Adipocyte (in vitro differentiated cells): Measurements from ENCODE around the gene ZNF77.

Experiments
- DNase-seq: peaks from one replicate; pipeline ENCODE4 v3.0.0-alpha.2; 2015; ENCODE audit warnings: low read depth
- H3K27me3 ChIP-seq: replicated peaks from 2 replicates; pipeline ENCODE4 v1.7.0; 2013; ENCODE audit warnings: mild to moderate bottlenecking, low read length, moderate library complexity; ENCODE audit not compliant: control insufficient read depth, insufficient read depth
- H3K36me3 ChIP-seq: 2 replicates; pipeline ENCODE4 v1.7.0; 2013; ENCODE audit warnings: low read length, mild to moderate bottlenecking, moderate library complexity; ENCODE audit not compliant: control insufficient read depth, insufficient read depth, severe bottlenecking
- H3K4me1 ChIP-seq: 2 replicates; pipeline ENCODE4 v1.7.0; 2013; ENCODE audit warnings: mild to moderate bottlenecking, low read length, moderate library complexity; ENCODE audit not compliant: control insufficient read depth, insufficient read depth
- H3K4me3 ChIP-seq: 2 replicates; pipeline ENCODE4 v1.7.0; 2013; ENCODE audit warnings: mild to moderate bottlenecking, low read length, moderate library complexity
- H3K9ac ChIP-seq: 2 replicates; pipeline ENCODE4 v1.7.0; 2013; ENCODE audit warnings: mild to moderate bottlenecking, low read length, moderate library complexity
- H3K9me3 ChIP-seq: 2 replicates; pipeline ENCODE4 v1.7.0; 2013; ENCODE audit warnings: mild to moderate bottlenecking, low read length, moderate library complexity; ENCODE audit not compliant: control insufficient read depth

Gene ZNF77

DNA sequence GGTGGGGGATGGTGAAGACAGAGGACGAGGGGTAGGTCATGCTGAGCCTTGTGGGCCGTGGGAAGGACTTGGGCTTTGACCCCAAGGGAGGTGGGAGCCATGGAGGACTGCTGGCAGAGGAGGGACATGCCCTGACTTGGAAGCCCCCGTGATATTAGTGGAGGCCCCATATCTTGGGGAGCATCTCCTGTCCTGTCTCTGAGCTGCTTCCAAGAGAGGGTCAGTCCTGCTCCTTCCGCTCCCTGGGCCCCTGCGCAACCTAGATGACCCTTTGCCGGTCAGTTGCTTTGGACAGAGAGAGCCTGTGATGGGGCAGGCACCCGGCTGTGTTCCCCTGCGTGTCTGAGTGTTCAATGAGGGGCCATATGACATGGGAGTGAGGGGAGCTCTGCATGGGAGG is 37.8 kb upstream of the ZNF77 start:
- no peak for DNase-seq
- H3K9ac ChIP-seq, result peak overlapping the region; percentile 54
- peaks cover 11% of the 10 kb centered on the region for H3K27me3 ChIP-seq
- no peaks in the 10 kb centered on the region for H3K36me3 ChIP-seq
- no peak overlapping the region for H3K4me3 ChIP-seq
- no peaks in the 10 kb centered on the region for H3K9me3 ChIP-seq
- peaks cover 22% of the 10 kb centered on the region for H3K4me1 ChIP-seq

DNA sequence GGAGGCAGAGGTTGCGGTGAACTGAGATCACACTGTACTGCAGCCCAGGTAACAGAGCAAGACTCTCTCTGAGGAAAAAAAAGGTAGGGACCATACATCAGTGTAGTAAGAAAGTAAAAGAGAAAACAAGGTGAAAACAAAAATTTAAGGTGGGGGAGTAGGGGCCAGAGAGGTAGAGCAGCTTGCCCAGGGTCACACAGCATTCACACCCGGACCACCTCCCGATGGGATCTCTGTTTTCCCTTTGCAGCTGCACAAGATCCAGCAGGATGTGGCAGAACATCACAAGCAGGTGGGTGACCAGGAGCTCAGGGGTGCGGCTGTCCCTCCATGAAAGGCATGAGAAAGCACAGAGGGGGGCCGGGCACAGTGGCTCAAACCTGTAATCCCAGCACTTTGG is 37.1 kb upstream of the ZNF77 start:
- no peak overlapping the region for H3K9ac ChIP-seq
- peaks cover 5% of the 10 kb centered on the region for H3K27me3 ChIP-seq

DNA sequence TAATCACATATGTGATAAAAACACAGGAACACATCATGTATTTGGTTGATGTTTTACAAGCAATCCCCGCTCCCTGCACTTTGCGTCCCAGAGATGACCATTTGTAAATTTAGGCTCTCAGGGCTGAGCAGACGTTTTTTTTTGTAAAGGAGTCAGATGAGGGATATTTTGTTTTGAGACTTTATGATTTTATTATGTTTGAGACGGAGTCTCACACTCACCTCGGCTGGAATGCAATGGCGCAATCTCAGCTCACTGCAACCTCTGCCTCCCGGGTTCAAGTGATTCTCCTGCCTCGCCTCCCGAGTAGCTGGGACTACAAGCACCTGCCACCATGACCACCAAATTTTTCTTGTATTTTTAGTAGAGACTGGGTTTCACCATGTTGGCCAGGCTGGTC is 34.0 kb upstream of the ZNF77 start:
- no peak overlapping the region for H3K9ac ChIP-seq
- H3K36me3 ChIP-seq, result no peaks in the 10 kb centered on the region
- no peak overlapping the region for H3K4me3 ChIP-seq
- H3K4me1 ChIP-seq, result peaks cover 39% of the 10 kb centered on the region
- no peaks in the 10 kb centered on the region for H3K9me3 ChIP-seq
- H3K27me3 ChIP-seq, result no peaks in the 10 kb centered on the region
- no peak for DNase-seq

More for the DNA sequence above, 37.1 kb upstream of the ZNF77 start:
- Histone ChIP-seq H3K9me3 (no peaks in the 10 kb centered on the region), H3K4me3 (no peak overlapping the region), H3K4me1 (peaks cover 23% of the 10 kb centered on the region), H3K36me3 (no peaks in the 10 kb centered on the region)
- DNase-seq, result no peak

DNA sequence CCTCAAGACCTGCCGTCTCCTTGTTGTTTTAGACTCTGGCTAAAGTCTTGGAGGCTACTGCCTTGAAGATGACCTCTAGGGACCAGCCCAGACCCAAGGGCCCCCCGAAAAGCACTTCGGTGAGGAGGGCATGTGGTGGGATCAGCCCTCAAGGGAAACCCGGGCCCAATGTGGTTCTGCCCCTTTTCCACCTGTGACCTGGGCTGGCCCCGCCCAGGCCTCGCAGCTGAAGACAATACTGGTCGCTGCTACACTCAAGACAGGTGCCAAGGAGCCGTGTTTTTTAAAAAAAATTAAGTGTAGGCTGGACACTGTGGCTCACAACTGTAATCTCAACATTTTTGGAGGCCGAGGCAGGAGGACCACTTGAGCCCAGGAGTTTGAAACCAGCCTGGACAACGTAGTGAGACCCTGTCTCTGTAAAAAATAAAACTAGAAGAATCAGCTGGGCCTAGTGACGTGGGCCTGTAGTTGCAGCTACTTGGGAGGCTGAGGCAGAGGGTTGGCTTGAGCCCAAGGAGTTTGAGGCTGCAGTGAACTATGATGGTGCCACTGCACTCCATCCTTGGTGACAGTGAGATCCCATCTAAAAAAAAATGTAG is 33.5 kb upstream of the ZNF77 start:
- DNase-seq, result no peak
- Histone ChIP-seq H3K9me3 (no peaks in the 10 kb centered on the region), H3K4me1 (peaks cover 38% of the 10 kb centered on the region), H3K4me3 (no peak overlapping the region), H3K9ac (no peak overlapping the region), H3K27me3 (no peaks in the 10 kb centered on the region), H3K36me3 (no peaks in the 10 kb centered on the region)

DNA sequence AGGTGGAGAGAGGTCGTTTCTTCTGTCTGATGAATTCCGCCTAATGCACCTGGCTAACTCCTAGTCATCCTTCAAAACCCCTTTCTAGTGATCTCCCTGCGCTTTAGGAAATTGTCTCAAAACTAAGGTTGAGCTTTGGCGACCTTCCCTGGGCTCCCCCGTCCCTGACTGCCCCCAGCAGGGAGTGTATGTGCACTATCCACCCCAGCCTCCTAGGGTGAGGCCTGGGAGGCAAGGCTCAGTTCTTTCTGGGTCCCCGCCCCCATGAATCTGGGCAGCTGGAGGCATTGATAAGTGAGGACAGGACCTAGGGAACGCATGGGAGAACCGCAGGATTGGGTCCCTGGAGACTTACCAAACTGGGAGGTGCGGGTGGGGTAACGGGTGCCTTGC is 33.0 kb upstream of the ZNF77 start:
- Histone ChIP-seq H3K9me3 (no peaks in the 10 kb centered on the region), H3K4me3 (peak overlapping the region; percentile 85), H3K9ac (no peak overlapping the region), H3K4me1 (peaks cover 38% of the 10 kb centered on the region), H3K27me3 (no peaks in the 10 kb centered on the region), H3K36me3 (no peaks in the 10 kb centered on the region)
- no peak for DNase-seq

DNA sequence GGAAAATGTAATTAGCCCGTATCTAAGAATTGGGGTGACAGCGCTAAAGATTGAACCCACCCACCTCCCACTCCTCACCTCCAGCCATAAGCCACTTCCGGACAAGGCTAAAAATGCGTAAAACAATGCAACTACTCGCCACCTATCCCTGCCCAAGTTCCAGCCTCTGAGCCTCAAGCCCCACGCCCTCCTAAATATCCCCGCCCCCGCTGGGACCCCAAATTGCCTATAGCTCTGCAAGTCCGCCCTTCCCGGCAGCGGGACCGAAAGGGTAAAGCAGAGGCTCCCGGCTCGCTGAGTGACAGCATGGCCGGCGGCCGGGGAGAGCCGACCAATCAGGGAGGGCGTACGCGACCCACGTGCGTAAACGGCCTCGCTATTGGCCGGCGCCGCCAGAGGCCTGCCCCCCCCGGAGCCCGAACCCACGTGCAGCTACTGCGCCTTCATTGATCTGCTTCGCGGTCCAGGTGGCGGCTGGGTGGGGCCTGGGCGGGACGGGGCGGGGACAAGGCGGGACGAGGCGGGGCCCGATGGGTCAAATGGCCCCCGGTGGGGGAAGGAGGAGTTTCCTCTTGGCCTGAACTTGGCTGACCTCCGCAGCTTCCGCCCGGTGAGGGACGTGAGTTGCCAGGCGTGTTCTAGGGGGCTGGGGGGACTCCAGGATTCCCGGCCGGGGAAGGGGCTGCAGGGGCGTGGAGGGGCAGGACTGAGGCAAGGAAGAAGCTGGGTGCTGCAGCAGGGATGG is 32.4 kb upstream of the ZNF77 start, which contains the start of gene TLE6:
TLE6 (plus strand) TSS at position 564 of the 745 bp plus-strand sequence. CDS start 670 bp downstream, outside the sequence.
- Histone ChIP-seq H3K36me3 (no peaks in the 10 kb centered on the region), H3K9ac (peak within 1 kb of the TSS; percentile 83), H3K4me3 (peak within 1 kb of the TSS; percentile 85), H3K27me3 (no peaks in the 10 kb centered on the region), H3K4me1 (peaks cover 38% of the 10 kb centered on the region), H3K9me3 (no peaks in the 10 kb centered on the region)
- peak; percentile 97 for DNase-seq

DNA sequence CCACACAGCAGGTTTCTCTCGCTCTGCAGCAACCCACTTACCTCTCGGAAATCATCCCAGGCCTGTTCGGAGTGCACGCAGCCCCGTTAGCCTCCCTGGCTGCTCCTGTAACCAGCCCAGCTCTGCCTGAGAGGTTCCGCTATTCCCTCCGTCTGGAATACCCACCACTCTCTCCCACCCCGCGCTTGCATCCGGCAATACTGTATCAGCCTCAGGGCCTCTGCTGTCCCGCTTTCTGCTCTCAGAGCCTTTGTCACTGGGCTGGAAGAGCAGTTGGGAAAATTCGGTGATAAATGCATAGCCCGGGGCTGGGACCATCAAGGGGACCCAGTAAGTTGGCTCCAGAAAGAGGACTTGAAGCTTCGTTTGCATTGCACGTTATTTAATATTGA is 31.8 kb upstream of the ZNF77 start:
- Histone ChIP-seq H3K27me3 (no peaks in the 10 kb centered on the region), H3K36me3 (no peaks in the 10 kb centered on the region), H3K9me3 (no peaks in the 10 kb centered on the region), H3K9ac (peak overlapping the region; percentile 83), H3K4me3 (peak overlapping the region; percentile 85), H3K4me1 (peaks cover 44% of the 10 kb centered on the region)
- peak; percentile 4 for DNase-seq

DNA sequence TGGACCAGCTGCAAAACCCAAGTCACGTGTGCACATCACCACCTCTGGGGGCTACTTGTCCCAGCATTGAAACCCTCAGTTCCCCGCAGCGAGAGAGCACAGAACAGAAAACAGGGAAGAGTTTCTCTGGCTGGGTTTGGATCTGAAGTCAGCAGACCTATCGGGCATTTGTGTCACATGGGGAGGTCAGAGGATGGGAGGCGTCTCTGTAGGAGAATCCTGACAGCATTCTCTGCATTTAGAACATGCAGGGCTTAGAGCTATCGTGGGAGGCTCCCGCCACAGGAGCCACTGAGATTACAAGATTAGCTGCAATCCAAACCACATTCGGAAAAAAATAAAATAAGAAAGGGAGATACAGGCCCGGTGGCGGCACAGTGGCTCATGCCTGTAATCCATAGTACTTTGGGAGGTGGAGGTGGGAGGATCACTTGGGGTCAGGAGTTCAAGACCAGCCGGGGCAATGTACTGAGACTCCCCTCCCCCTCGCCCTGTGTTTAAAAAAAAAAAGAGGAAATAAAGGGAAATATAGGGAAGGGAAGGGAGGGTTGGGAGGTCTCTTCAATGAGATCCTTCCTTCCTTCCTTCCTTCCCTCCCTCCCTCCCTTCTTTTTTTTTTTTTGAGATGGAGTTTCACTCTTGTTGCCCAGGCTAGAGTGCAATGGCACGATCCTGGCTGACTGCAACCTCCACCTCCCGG is 29.7 kb upstream of the ZNF77 start:
- Histone ChIP-seq H3K36me3 (no peaks in the 10 kb centered on the region), H3K9me3 (no peaks in the 10 kb centered on the region), H3K9ac (peak overlapping the region; percentile 75), H3K4me1 (peaks cover 57% of the 10 kb centered on the region), H3K4me3 (no peak overlapping the region), H3K27me3 (no peaks in the 10 kb centered on the region)
- peak; percentile 25 for DNase-seq

DNA sequence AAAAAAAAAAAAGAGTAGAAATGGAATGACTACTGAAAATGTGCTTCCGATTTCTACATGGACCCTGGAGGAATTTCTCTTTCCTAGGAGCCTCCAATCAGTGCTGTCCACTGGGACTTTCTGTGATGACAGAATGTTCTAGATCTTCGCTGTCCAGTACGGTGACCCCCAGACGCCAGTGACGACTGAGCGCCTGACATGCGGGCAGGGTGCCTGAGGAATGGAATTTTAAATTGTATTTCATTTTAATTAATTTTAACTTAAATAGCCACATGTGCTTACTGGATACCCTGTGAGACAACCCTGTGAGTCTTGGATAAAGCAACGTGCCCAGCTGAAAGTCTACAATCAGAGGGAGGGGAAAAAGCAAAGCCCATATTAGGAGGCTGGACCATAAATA is 28.5 kb upstream of the ZNF77 start:
- Histone ChIP-seq H3K4me1 (peaks cover 69% of the 10 kb centered on the region), H3K36me3 (no peaks in the 10 kb centered on the region)

DNA sequence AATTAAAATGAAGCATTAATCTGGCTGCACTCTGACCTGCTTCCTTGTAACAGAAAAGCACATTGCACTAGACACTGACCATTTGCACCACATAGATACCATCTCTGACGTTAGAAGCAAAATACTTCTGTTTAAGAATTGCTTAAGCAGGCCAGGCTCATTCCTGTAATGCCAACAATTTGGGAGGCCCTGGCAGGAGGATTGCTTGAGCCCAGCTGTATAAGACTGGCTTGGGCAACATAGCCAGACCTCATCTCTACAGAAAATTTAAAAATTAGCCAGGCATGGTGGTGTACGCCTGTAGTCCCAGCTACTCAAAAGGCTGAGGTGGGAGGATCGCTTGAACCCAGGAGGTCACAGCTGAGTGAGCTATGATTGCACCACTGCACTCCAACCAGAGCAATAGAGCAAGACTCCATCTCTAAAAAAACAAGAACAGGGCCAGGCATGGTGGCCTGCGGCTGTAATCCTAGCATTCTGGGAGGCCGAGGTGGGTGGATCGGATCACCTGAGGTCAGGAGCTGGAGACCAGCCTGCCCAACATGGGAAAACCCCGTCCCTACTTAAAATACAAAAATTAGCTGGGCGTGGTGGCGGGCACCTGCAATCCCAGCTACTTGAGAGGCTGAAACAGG is 25.5 kb upstream of the ZNF77 start:
- no peak overlapping the region for H3K4me3 ChIP-seq
- H3K9me3 ChIP-seq, result no peaks in the 10 kb centered on the region
- H3K27me3 ChIP-seq, result no peaks in the 10 kb centered on the region
- H3K36me3 ChIP-seq, result no peaks in the 10 kb centered on the region
- peak; percentile 86 for DNase-seq
- H3K9ac ChIP-seq, result peak overlapping the region; percentile 62
- H3K4me1 ChIP-seq, result peaks cover 60% of the 10 kb centered on the region

More for the DNA sequence above, 28.5 kb upstream of the ZNF77 start:
- Histone ChIP-seq H3K4me3 (no peak overlapping the region), H3K9ac (peak overlapping the region; percentile 51), H3K27me3 (no peaks in the 10 kb centered on the region), H3K9me3 (no peaks in the 10 kb centered on the region)
- DNase-seq, result no peak

DNA sequence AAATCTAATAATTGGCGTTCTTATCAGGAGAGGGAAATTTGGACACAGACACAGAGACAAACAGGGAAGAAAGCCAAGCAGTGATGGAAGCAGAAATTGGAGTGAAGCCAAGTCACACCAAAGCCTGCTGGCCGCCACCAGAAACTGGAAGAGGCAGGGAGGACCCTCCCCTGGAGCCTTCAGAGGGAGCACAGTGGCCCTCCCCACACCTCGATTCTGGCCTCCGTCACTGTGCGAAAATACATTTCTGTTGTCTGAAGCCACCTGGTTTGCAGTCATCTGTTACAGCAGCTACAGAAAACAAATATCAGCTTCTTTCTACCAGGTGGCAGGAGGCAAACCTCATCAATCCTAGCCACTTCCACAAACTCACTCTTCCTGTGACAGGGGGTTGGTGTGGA is 24.3 kb upstream of the ZNF77 start:
- DNase-seq, result no peak
- no peaks in the 10 kb centered on the region for H3K27me3 ChIP-seq

More for the DNA sequence above, 24.3 kb upstream of the ZNF77 start:
- Histone ChIP-seq H3K4me3 (peak overlapping the region; percentile 37), H3K9ac (peak overlapping the region; percentile 55), H3K4me1 (peaks cover 49% of the 10 kb centered on the region), H3K9me3 (no peaks in the 10 kb centered on the region), H3K36me3 (no peaks in the 10 kb centered on the region)
